Adrenal gland (tissue), 5 donors: ENCODE measurements around the gene MAGIX.

Experiments used
- CTCF ChIP-seq, 6 experiments: fragments of 450-650 bp in 4 of 6; fragments of 200-600 bp in 2 of 6; sonication (generic) in 1 of 6; IDR thresholded peaks; 1 replicate in 5 of 6; 2 replicates in 1 of 6; pipeline versions ENCODE4 v1.5.1 to v1.8.0; 2016 to 2021; ENCODE audit warnings: antibody characterized with exemption in 6 of 6, mild to moderate bottlenecking in 2 of 6, moderate library complexity in 1 of 6
- POLR2A ChIP-seq, 2 donors: fragments of 450-650 bp; IDR thresholded peaks; one replicate each; pipeline ENCODE4 v1.6.1; 2017; ENCODE audit warnings: antibody characterized with exemption in 2 of 2, mild to moderate bottlenecking in 2 of 2, moderate library complexity in 1 of 2
- donor health status: DM: no; HTN: no; CAD: no.

GRCh38 chrX:49212209-49212608 is 49.7 kb downstream of the MAGIX start:
- no peak for TF ChIP-seq CTCF (IDR thresholded peaks at IDR 0.05)
- no peak for TF ChIP-seq POLR2A (IDR thresholded peaks at IDR 0.05)
